Measurements from ENCODE around the gene MAP3K2.

MAP3K2 gene

DNA sequence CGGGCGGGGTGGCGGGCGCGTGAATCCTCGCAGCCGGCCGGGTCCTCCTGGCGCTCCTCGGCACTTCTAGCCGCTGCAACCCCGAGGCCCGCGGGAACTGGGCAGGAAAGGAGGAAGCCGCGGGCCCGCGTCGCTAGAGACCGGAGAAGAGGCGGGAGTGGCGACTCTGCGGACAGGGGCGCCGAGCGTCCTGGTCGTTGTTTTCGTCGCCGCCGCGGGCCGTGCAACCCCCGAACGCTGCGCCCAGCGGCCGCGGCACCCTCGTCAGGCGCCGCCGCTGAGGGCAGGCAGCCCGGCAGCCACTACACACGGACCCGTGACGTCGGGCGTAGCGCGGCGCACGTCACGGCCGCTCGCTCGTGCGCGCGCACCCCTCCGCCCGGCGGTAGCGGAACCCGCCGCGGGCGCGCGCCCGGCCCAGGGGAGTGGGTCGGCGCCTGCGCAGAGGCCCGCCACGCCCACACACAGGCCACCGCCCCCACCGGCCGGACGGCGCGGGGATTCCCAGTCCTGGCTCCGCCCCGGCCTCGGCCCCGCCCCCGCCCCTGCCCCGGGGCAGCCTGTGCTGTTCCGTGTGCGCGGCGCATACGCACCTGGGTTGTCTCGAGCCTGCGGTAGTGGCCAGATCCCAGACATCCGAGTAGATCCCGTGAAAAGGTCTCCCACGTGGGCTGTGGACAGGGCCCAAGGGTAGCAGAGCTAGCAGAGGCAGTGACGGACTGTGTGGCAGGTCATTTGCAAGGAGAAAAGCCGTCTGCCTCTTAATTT, at the start of gene MAP3K2:
Gene MAP3K2 (minus strand): TSS at position 321 of the 768 bp plus-strand sequence. CDS start 44,846 bp downstream, outside the sequence.
- Histone ChIP-seq H2AFZ (ENCODE audit: low read length) (peak within 1 kb of the TSS; percentile 96), H3K9ac (ENCODE audit: low read depth, low read length, poor library complexity, severe bottlenecking) (peak within 1 kb of the TSS; percentile 99), H3F3A (ENCODE audit: low read depth) (peaks cover 3% of the 10 kb centered on the region; the same call in 1 of the 2 replicates), H3K27me3 (ENCODE audit: insufficient read depth, low read length, poor library complexity, severe bottlenecking) (peaks cover 3% of the 10 kb centered on the region), H4K20me1 (ENCODE audit: insufficient read depth, low read length, poor library complexity, severe bottlenecking) (peaks cover 37% of the 10 kb centered on the region), H3K4me2 (ENCODE audit: low read depth, low read length, poor library complexity, severe bottlenecking) (peak within 1 kb of the TSS; percentile 99), H3K9me3 (ENCODE audit: insufficient read depth, low read depth, low read length) (no peaks in the 10 kb centered on the region), H3K36me3 (ENCODE audit: insufficient read depth, low read length) (no peaks in the 10 kb centered on the region), H3K79me2 (ENCODE audit: insufficient read depth, low read length) (peaks cover 39% of the 10 kb centered on the region), H3K9me2 (replicated peaks; ENCODE audit: low read depth, low read length) (no peaks in the 10 kb centered on the region), H3K4me3 (ENCODE audit: low read length, poor library complexity, severe bottlenecking) (peak within 1 kb of the TSS; percentile 88), H3K4me1 (ENCODE audit: insufficient read depth, low read length, poor library complexity, severe bottlenecking) (peaks cover 50% of the 10 kb centered on the region)
- TF ChIP-seq, protein P1, sequence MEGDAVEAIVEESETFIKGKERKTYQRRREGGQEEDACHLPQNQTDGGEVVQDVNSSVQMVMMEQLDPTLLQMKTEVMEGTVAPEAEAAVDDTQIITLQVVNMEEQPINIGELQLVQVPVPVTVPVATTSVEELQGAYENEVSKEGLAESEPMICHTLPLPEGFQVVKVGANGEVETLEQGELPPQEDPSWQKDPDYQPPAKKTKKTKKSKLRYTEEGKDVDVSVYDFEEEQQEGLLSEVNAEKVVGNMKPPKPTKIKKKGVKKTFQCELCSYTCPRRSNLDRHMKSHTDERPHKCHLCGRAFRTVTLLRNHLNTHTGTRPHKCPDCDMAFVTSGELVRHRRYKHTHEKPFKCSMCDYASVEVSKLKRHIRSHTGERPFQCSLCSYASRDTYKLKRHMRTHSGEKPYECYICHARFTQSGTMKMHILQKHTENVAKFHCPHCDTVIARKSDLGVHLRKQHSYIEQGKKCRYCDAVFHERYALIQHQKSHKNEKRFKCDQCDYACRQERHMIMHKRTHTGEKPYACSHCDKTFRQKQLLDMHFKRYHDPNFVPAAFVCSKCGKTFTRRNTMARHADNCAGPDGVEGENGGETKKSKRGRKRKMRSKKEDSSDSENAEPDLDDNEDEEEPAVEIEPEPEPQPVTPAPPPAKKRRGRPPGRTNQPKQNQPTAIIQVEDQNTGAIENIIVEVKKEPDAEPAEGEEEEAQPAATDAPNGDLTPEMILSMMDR (conservative IDR thresholded peaks at IDR 0.05; ENCODE audit: low read length) = no peak
- no peak for TF ChIP-seq EZH2phosphoT487 (IDR thresholded peaks at IDR 0.05; ENCODE audit: borderline replicate concordance)

DNA sequence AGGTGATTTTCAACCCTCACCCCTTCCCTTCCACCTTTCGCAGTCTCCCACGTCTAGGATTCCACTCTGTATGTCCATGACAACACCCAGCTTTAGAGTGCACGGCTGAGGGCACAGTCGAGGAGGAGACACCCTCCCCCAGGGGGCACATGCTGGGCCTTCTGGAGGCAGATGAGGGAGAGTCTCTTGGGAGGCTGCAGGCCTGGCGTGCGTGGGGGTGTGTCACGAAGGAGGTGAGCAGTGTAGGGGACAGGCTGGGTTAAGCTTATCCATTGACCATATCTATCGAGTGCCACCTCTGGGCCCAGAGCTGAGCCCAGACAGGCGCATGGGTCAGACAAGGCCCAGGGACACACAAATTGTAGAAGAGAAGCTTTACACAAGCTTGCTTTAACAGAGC, 49.3 kb upstream of the MAP3K2 start:
- Histone ChIP-seq H3K9me2 (replicated peaks; ENCODE audit: low read depth, low read length) (no peaks in the 10 kb centered on the region), H4K20me1 (ENCODE audit: insufficient read depth, low read length, poor library complexity, severe bottlenecking) (no peaks in the 10 kb centered on the region), H3K79me2 (ENCODE audit: insufficient read depth, low read length) (no peaks in the 10 kb centered on the region), H3K4me2 (ENCODE audit: low read depth, low read length, poor library complexity, severe bottlenecking) (no peak overlapping the region), H3K9ac (ENCODE audit: low read depth, low read length, poor library complexity, severe bottlenecking) (no peak overlapping the region), H3K36me3 (ENCODE audit: insufficient read depth, low read length) (no peaks in the 10 kb centered on the region), H3K4me3 (ENCODE audit: low read length, poor library complexity, severe bottlenecking) (no peak overlapping the region), H2AFZ (ENCODE audit: low read length) (no peak overlapping the region), H3K4me1 (ENCODE audit: insufficient read depth, low read length, poor library complexity, severe bottlenecking) (no peaks in the 10 kb centered on the region), H3F3A (ENCODE audit: low read depth) (no peaks in the 10 kb centered on the region), H3K27me3 (ENCODE audit: insufficient read depth, low read length, poor library complexity, severe bottlenecking) (no peaks in the 10 kb centered on the region), H3K9me3 (ENCODE audit: insufficient read depth, low read depth, low read length) (no peaks in the 10 kb centered on the region; the same call in 1 of the 2 replicates)
- TF ChIP-seq EZH2phosphoT487 (IDR thresholded peaks at IDR 0.05; ENCODE audit: borderline replicate concordance) = no peak
- TF ChIP-seq, protein P1 (conservative IDR thresholded peaks at IDR 0.05; ENCODE audit: low read length) = no peak

DNA sequence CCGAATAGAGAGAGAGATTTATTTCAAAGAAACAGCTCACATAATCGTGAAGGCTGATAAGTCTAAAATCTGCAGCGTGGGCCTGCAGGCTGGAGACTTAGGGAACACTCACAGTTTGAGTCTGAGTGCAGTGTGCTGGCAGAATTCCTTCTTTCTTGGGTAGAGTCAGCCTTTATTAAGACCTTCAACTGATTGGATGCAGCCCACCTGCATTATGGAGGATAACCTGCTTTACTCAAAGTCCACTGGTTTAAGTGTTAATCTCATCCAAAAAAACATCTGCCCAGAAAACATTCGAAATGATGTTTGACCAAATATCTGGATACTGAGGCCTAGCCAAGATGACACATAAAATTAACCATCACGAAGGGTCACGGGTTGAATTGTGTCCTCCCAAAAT, 46.7 kb upstream of the MAP3K2 start:
- Histone ChIP-seq H3F3A (ENCODE audit: low read depth) (no peaks in the 10 kb centered on the region), H3K4me3 (ENCODE audit: low read length, poor library complexity, severe bottlenecking) (no peak overlapping the region), H4K20me1 (ENCODE audit: insufficient read depth, low read length, poor library complexity, severe bottlenecking) (no peaks in the 10 kb centered on the region), H3K36me3 (ENCODE audit: insufficient read depth, low read length) (no peaks in the 10 kb centered on the region), H3K4me1 (ENCODE audit: insufficient read depth, low read length, poor library complexity, severe bottlenecking) (no peaks in the 10 kb centered on the region), H3K79me2 (ENCODE audit: insufficient read depth, low read length) (no peaks in the 10 kb centered on the region), H3K9ac (ENCODE audit: low read depth, low read length, poor library complexity, severe bottlenecking) (no peak overlapping the region), H2AFZ (ENCODE audit: low read length) (no peak overlapping the region), H3K9me2 (replicated peaks; ENCODE audit: low read depth, low read length) (no peaks in the 10 kb centered on the region), H3K27me3 (ENCODE audit: insufficient read depth, low read length, poor library complexity, severe bottlenecking) (no peaks in the 10 kb centered on the region), H3K9me3 (ENCODE audit: insufficient read depth, low read depth, low read length) (no peaks in the 10 kb centered on the region), H3K4me2 (ENCODE audit: low read depth, low read length, poor library complexity, severe bottlenecking) (no peak overlapping the region)
- TF ChIP-seq, protein P1 (conservative IDR thresholded peaks at IDR 0.05; ENCODE audit: low read length) = no peak
- TF ChIP-seq EZH2phosphoT487 (IDR thresholded peaks at IDR 0.05; ENCODE audit: borderline replicate concordance) = no peak

All from Loucy (cell line).